Fibroblast of the aortic adventitia (primary cell): ENCODE measurements around the gene BEST1. TPM values are rescaled to one million over a fixed set of nuclear protein-coding genes. Genes with fewer than 3 reads are reported as not detected.

Experiments used
- DNase-seq: peaks from one replicate; pipeline ENCODE4 v3.0.0-alpha.2; 2010; ENCODE audit warnings: low read depth
- H3K4me3 ChIP-seq: 2 replicates; pipeline ENCODE4 v1.5.1; 2011; ENCODE audit warnings: low read depth, mild to moderate bottlenecking, control low read depth, low read length, moderate library complexity
- small RNA-seq: library from RNA; depleted of rRNA; stranded (forward); fragments of <200 nt; gene quantifications from one replicate; pipeline ENCODE3, GENCODE V24; 2012
- total RNA-seq: library from RNA; depleted of rRNA; stranded (reverse); fragments of >200 nt; gene quantifications from 2 replicates; pipeline ENCODE4 v1.2.3, GENCODE V29; 2012; ENCODE audit warnings: low replicate concordance
- TF ChIP-seq, protein P1 (sequence below): IDR thresholded peaks from 2 replicates; pipeline ENCODE4 v1.5.1; 2011; ENCODE audit warnings: mild to moderate bottlenecking, low read length, control low read depth, inconsistent platforms; ENCODE audit not compliant: insufficient read depth

The BEST1 gene
- total RNA-seq, 1 donor, result 3.1 TPM

DNA sequence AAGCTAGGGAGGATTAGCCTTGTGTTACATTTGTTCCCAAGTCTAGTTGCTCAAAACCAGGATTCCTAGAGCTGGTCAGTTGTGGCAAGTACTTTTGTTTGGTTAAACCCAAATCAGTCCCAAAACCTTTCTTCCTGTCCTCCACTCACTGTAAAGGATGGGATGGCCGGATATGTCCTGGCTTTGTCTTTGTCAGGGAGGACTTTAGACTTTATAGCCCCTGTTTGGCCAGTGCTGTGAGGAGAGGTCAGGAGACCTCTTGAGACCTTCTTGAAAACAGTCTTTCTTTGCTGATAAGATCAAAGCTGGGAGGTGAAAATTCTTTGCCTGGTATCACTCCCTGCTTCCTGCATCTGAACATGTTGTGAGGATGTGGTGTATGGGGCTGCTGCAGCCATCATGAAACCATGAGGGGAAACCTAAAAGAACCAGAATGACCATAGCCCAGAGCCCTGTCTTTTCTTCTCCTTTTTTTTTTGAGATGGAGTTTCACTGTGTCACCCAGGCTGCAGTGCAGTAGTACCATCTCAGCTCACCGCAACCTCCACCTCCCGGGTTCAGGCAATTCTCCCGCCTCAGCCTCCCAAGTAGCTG, 60.9 kb downstream of the BEST1 start:
- no peak overlapping the region for H3K4me3 ChIP-seq
- DNase-seq, result no peak
- TF ChIP-seq, protein P1, sequence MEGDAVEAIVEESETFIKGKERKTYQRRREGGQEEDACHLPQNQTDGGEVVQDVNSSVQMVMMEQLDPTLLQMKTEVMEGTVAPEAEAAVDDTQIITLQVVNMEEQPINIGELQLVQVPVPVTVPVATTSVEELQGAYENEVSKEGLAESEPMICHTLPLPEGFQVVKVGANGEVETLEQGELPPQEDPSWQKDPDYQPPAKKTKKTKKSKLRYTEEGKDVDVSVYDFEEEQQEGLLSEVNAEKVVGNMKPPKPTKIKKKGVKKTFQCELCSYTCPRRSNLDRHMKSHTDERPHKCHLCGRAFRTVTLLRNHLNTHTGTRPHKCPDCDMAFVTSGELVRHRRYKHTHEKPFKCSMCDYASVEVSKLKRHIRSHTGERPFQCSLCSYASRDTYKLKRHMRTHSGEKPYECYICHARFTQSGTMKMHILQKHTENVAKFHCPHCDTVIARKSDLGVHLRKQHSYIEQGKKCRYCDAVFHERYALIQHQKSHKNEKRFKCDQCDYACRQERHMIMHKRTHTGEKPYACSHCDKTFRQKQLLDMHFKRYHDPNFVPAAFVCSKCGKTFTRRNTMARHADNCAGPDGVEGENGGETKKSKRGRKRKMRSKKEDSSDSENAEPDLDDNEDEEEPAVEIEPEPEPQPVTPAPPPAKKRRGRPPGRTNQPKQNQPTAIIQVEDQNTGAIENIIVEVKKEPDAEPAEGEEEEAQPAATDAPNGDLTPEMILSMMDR, result no peak

DNA sequence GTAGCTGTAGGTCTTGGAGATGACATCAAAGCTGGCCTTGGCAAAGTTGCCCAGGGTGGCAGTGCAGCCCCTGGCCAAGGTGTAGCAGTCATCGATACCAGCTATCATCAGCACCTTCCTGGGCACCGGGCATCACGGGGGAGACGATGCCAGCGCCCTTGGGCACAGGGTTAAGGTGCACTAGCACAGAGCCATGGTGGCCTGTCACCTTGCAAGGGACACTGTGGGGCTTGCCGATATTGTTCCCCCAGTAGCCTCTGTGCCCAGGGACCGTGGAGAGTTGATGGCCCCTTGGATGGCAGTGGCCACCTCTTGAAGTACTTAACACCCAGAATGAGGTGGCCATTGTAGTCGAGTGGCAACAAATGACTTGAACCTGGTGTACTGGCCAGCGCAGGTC, 61.7 kb downstream of the BEST1 start:
- TF ChIP-seq, protein P1, result no peak
- H3K4me3 ChIP-seq, result no peak overlapping the region
- DNase-seq, result no peak

DNA sequence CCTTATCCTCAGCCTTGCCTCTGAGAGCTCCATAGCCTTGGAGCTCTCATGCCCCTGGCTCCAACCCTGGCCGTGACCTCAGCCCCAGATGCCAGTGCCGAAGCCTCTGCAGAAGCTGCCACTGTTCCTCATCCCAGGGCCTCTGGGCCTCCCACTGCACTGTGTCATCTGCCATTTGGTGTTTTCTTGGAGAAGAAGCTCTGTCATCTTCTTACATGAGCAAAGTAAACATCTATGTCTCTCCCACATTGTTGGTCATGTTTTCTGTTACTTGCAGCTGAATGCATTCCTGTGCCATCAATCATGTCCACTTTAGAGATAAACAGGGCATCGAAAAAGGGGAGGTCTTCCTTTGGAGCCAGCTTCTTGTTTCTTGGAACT, 62.3 kb downstream of the BEST1 start:
- peak; percentile 40 for DNase-seq
- TF ChIP-seq, protein P1, result no peak
- H3K4me3 ChIP-seq, result no peak overlapping the region

DNA sequence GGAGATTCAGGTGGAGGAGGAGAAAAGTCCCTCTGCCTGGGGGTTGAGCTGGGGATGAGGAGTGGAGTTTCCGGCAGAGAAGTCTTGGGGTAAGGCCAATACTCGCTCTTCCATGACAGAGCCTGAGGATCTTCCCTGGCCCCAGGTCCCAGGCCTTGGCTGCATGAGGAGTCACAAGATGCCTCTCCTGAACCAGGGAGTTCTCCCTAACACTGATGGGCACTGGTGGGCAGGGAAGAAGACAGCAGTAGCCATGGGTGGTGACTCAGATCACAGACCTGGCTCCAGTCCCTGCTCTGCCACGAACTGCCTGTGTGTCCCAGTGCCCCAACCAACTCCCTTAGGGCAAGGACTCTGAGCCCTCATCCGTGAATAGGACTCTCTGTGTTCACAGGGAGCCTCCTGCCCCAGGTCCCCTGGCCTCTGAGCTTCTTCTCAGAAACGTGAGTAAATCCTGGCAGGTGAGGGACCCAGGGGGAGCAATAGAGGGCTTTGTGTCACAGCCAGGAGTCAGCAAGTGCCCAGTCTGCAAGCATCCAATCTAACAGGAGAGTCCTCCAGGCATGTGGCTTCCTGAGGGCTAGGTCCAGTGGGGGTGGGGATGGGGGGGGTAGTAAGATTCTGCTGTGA, 62.8 kb downstream of the BEST1 start:
- H3K4me3 ChIP-seq, result no peak overlapping the region
- DNase-seq, result no peak
- TF ChIP-seq, protein P1, result no peak

Small RNA genes within 50 kb of the gene (small RNA-seq; reads per million reads assigned to genes)
- not detected for gene RNU6-1243P

Other genes starting within 250 kb of the BEST1 start
- gene MYRF, start 197.7 kb upstream of the BEST1 start, total RNA-seq, result 0.16 and 0.18 TPM in 2 replicates
- gene TMEM258, start 157.8 kb upstream of the BEST1 start, total RNA-seq, result 14.1 and 98.1 TPM in 2 replicates
- 12.3 and 43.3 TPM in 2 replicates for gene FEN1, start 157.4 kb upstream of the BEST1 start, total RNA-seq
- gene FADS1, start 133.3 kb upstream of the BEST1 start, total RNA-seq, result 48.8 and 74.1 TPM in 2 replicates
- 125 and 143 TPM in 2 replicates for gene FADS2, start 122.1 kb upstream of the BEST1 start, total RNA-seq
- gene FADS3, start 58.8 kb upstream of the BEST1 start, total RNA-seq, result 22.1 and 35.9 TPM in 2 replicates
- 17.1 and 50.7 TPM in 2 replicates for gene RAB3IL1, start 32.8 kb upstream of the BEST1 start, total RNA-seq
- gene FTH1, start 17.3 kb downstream of the BEST1 start, total RNA-seq, result 1,813 and 2,631 TPM in 2 replicates
- 3.2 and 47.5 TPM in 2 replicates for gene INCENP, start 173.7 kb downstream of the BEST1 start, total RNA-seq
- gene SCGB1D1, start 239.9 kb downstream of the BEST1 start, total RNA-seq, result not detected in 2 replicates